ENCODE results near the gene BARD1. TPM values are rescaled to one million over a fixed set of nuclear protein-coding genes. Genes with fewer than 3 reads are reported as not detected.

Gene BARD1
- total and polyA plus RNA-seq, 4 donors, result 0.54 to 11.3 (median 3.0) TPM

DNA sequence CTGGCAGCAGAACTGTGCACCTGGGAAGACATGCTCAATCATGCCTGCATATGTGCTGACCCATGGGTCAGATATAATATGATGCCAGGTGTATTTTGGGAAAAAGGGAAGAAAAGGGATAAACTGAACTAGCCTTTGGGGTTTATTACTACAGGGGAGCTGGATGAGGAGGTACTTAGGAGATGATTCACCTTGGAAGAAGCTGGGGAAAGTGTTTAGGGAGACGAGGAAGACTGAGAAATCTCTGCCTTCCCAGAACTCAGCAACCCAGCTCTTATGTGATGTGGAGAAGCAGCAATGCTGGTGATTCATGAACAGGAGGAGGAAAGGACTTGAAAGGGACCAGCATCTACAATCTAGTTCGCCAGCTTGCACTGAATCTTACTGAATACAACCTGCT, 110.2 kb downstream of the BARD1 start:
- Histone ChIP-seq H3K36me3 (ENCODE audit: control insufficient read depth in 4 of 4, insufficient read depth in 3 of 4, low read depth in 1 of 4, low read length in 3 of 4) (no peaks in the 10 kb centered on the region), H3K9ac (ENCODE audit: low read depth in 1 of 2, low read length in 2 of 2) (no peak overlapping the region), H3K9me3 (ENCODE audit: control insufficient read depth in 4 of 4, low read length in 3 of 4) (peaks cover 0 to 5% (median 3%) of the 10 kb centered on the region in 4 donors), H3K27ac (ENCODE audit: low read depth in 1 of 2, low read length in 2 of 2) (no peak overlapping the region), H3K4me3 (ENCODE audit: low read depth in 1 of 3, low read length in 3 of 3) (no peak overlapping the region), H3K4me1 (ENCODE audit: control insufficient read depth in 4 of 4, insufficient read depth in 4 of 4, low read length in 3 of 4) (no peaks in the 10 kb centered on the region), H3K27me3 (ENCODE audit: control insufficient read depth in 4 of 4, insufficient read depth in 4 of 4, low read length in 3 of 4) (peaks cover 0 to 10% (median 1%) of the 10 kb centered on the region in 4 donors)
- TF ChIP-seq HNF4A (conservative IDR thresholded peaks at IDR 0.05) (no peak), EGR1 (IDR thresholded peaks at IDR 0.05; ENCODE audit: low read depth in 2 of 2) (no peak), HNF4G (IDR thresholded peaks at IDR 0.05) (no peak), JUND (IDR thresholded peaks at IDR 0.05) (no peak)
- TF ChIP-seq, protein P1, sequence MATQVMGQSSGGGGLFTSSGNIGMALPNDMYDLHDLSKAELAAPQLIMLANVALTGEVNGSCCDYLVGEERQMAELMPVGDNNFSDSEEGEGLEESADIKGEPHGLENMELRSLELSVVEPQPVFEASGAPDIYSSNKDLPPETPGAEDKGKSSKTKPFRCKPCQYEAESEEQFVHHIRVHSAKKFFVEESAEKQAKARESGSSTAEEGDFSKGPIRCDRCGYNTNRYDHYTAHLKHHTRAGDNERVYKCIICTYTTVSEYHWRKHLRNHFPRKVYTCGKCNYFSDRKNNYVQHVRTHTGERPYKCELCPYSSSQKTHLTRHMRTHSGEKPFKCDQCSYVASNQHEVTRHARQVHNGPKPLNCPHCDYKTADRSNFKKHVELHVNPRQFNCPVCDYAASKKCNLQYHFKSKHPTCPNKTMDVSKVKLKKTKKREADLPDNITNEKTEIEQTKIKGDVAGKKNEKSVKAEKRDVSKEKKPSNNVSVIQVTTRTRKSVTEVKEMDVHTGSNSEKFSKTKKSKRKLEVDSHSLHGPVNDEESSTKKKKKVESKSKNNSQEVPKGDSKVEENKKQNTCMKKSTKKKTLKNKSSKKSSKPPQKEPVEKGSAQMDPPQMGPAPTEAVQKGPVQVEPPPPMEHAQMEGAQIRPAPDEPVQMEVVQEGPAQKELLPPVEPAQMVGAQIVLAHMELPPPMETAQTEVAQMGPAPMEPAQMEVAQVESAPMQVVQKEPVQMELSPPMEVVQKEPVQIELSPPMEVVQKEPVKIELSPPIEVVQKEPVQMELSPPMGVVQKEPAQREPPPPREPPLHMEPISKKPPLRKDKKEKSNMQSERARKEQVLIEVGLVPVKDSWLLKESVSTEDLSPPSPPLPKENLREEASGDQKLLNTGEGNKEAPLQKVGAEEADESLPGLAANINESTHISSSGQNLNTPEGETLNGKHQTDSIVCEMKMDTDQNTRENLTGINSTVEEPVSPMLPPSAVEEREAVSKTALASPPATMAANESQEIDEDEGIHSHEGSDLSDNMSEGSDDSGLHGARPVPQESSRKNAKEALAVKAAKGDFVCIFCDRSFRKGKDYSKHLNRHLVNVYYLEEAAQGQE (IDR thresholded peaks at IDR 0.05), result no peak
- no peak for DNase-seq (ENCODE audit: low spot score)
- WGBS, result 45% methylated on average over 2 of the region's 2 CpGs

DNA sequence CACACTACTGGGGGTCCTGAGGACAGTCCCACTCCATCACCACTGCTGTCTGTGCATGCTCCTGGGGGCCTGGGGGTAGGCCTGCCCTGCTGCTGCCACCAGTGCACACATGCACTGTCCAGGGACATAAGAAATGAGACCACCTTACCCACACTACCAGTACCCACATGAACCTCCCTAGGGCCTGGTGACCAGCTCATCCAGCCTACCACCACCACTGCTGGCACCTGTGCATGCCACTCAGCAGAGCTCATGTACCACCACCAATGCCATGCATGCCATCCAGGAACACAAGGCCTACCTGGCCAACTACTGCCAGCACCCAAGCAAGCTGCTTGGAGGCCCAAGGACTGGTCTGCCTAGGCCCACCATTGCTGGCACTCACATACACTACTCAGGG, 112.8 kb downstream of the BARD1 start:
- Histone ChIP-seq H3K4me3 (ENCODE audit: low read depth in 1 of 3, low read length in 3 of 3) (no peak overlapping the region), H3K9ac (ENCODE audit: low read depth in 1 of 2, low read length in 2 of 2) (no peak overlapping the region), H3K27me3 (ENCODE audit: control insufficient read depth in 4 of 4, insufficient read depth in 4 of 4, low read length in 3 of 4) (peaks cover 0 to 10% (median 1%) of the 10 kb centered on the region in 4 donors), H3K4me1 (ENCODE audit: control insufficient read depth in 4 of 4, insufficient read depth in 4 of 4, low read length in 3 of 4) (no peaks in the 10 kb centered on the region), H3K9me3 (ENCODE audit: control insufficient read depth in 4 of 4, low read length in 3 of 4) (peaks cover 0 to 5% (median 3%) of the 10 kb centered on the region in 4 donors), H3K27ac (ENCODE audit: low read depth in 1 of 2, low read length in 2 of 2) (no peak overlapping the region), H3K36me3 (ENCODE audit: control insufficient read depth in 4 of 4, insufficient read depth in 3 of 4, low read depth in 1 of 4, low read length in 3 of 4) (no peaks in the 10 kb centered on the region)
- TF ChIP-seq GABPA (IDR thresholded peaks at IDR 0.05 in 1 of 2, conservative IDR thresholded peaks at IDR 0.05 in 1 of 2) (no peak), HNF4G (IDR thresholded peaks at IDR 0.05) (no peak)
- TF ChIP-seq, protein P2, sequence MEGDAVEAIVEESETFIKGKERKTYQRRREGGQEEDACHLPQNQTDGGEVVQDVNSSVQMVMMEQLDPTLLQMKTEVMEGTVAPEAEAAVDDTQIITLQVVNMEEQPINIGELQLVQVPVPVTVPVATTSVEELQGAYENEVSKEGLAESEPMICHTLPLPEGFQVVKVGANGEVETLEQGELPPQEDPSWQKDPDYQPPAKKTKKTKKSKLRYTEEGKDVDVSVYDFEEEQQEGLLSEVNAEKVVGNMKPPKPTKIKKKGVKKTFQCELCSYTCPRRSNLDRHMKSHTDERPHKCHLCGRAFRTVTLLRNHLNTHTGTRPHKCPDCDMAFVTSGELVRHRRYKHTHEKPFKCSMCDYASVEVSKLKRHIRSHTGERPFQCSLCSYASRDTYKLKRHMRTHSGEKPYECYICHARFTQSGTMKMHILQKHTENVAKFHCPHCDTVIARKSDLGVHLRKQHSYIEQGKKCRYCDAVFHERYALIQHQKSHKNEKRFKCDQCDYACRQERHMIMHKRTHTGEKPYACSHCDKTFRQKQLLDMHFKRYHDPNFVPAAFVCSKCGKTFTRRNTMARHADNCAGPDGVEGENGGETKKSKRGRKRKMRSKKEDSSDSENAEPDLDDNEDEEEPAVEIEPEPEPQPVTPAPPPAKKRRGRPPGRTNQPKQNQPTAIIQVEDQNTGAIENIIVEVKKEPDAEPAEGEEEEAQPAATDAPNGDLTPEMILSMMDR (IDR thresholded peaks at IDR 0.05; ENCODE audit: low read depth, low read length, missing input control), result no peak
- TF ChIP-seq, protein P3, sequence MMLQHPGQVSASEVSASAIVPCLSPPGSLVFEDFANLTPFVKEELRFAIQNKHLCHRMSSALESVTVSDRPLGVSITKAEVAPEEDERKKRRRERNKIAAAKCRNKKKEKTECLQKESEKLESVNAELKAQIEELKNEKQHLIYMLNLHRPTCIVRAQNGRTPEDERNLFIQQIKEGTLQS (IDR thresholded peaks at IDR 0.05), result no peak
- no peak for DNase-seq (ENCODE audit: low spot score)

DNA sequence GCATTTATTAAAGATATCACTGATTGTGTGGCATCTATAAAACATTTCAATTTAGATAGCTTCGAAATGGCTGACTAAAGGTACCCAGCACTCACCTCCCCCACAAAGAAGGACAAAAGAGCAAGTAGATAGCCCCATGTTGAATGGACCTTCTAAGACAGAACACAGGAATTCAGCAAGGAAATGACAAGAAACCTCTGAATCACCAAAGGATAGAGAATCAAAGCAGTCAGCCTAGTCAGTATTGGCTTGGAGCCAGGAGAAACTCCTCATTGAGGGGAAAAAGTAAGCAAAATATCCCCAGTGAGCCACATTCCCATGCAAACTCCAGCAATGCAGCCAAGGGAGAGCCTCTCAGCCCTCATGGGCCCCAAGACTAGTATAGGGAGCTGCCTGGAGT, 113.7 kb downstream of the BARD1 start:
- no peak for DNase-seq (ENCODE audit: low spot score)
- no peak overlapping the region for H3K9ac ChIP-seq (ENCODE audit: low read depth in 1 of 2, low read length in 2 of 2)
- H3K4me1 ChIP-seq (ENCODE audit: control insufficient read depth in 4 of 4, insufficient read depth in 4 of 4, low read length in 3 of 4), result no peaks in the 10 kb centered on the region
- no peak overlapping the region for H3K27ac ChIP-seq (ENCODE audit: low read depth in 1 of 2, low read length in 2 of 2)
- peaks cover 0 to 7% (median 0%) of the 10 kb centered on the region in 4 donors for H3K27me3 ChIP-seq (ENCODE audit: control insufficient read depth in 4 of 4, insufficient read depth in 4 of 4, low read length in 3 of 4)
- H3K9me3 ChIP-seq (ENCODE audit: control insufficient read depth in 4 of 4, low read length in 3 of 4), result no peaks in the 10 kb centered on the region
- no peak overlapping the region for H3K4me3 ChIP-seq (ENCODE audit: low read depth in 1 of 3, low read length in 3 of 3)
- no peaks in the 10 kb centered on the region for H3K36me3 ChIP-seq (ENCODE audit: control insufficient read depth in 4 of 4, insufficient read depth in 3 of 4, low read depth in 1 of 4, low read length in 3 of 4)
- 82% methylated on average over 1 of the region's 1 CpG for WGBS
- TF ChIP-seq EGR1 (IDR thresholded peaks at IDR 0.05; ENCODE audit: low read depth in 2 of 2) (no peak), HNF4G (IDR thresholded peaks at IDR 0.05) (no peak), YY1 (IDR thresholded peaks at IDR 0.05) (no peak), SP1 (IDR thresholded peaks at IDR 0.05) (no peak), FOXA2 (IDR thresholded peaks at IDR 0.05) (no peak), FOXA1 (IDR thresholded peaks at IDR 0.05) (no peak), HNF4A (conservative IDR thresholded peaks at IDR 0.05) (no peak), TAF1 (conservative IDR thresholded peaks at IDR 0.05) (no peak), RAD21 (IDR thresholded peaks at IDR 0.05) (no peak), NR2F2 (IDR thresholded peaks at IDR 0.05) (no peak)
- TF ChIP-seq, protein P4, sequence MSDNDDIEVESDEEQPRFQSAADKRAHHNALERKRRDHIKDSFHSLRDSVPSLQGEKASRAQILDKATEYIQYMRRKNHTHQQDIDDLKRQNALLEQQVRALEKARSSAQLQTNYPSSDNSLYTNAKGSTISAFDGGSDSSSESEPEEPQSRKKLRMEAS (IDR thresholded peaks at IDR 0.05), result no peak
- TF ChIP-seq, protein P5, sequence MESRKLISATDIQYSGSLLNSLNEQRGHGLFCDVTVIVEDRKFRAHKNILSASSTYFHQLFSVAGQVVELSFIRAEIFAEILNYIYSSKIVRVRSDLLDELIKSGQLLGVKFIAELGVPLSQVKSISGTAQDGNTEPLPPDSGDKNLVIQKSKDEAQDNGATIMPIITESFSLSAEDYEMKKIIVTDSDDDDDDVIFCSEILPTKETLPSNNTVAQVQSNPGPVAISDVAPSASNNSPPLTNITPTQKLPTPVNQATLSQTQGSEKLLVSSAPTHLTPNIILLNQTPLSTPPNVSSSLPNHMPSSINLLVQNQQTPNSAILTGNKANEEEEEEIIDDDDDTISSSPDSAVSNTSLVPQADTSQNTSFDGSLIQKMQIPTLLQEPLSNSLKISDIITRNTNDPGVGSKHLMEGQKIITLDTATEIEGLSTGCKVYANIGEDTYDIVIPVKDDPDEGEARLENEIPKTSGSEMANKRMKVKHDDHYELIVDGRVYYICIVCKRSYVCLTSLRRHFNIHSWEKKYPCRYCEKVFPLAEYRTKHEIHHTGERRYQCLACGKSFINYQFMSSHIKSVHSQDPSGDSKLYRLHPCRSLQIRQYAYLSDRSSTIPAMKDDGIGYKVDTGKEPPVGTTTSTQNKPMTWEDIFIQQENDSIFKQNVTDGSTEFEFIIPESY (IDR thresholded peaks at IDR 0.05), result no peak
- TF ChIP-seq, protein P2 (IDR thresholded peaks at IDR 0.05; ENCODE audit: low read depth, low read length, missing input control), result no peak

Measured in liver (tissue), 9 donors.